Measurements from ENCODE around the gene AGAP1.

DNA sequence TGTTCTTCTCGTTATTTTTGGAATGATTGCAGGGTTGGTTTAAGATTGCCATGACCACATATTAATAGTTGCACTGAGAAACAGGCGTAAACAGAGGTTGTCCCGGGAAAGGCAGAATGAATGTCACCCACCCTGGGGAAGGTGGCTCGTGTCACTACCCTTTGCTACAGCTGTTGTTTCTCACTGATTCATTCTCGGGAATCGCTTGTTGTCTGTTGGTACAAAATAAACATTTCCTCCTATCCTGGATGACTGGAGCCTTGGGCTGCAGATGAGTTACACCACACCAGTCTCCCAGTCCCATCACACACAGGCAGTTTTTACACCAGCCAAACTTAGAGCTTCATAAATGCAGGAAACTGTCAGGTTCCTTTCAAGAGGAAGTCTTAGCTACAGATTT, 457.6 kb downstream of the AGAP1 start:
- TF ChIP-seq POLR2AphosphoS5 (IDR thresholded peaks at IDR 0.05; ENCODE audit: insufficient read depth, low read depth, low read length) (no peak), POLR2A (IDR thresholded peaks at IDR 0.05; ENCODE audit: low read depth, low read length) (no peak), JUN (IDR thresholded peaks at IDR 0.05; ENCODE audit: borderline replicate concordance, insufficient read depth, insufficient read length, low read depth) (no peak), MYC (IDR thresholded peaks at IDR 0.05; ENCODE audit: low read depth, low read length) (no peak), GATA2 (IDR thresholded peaks at IDR 0.05; ENCODE audit: insufficient read depth, insufficient read length, low read depth, low read length) (no peak), EZH2 (IDR thresholded peaks at IDR 0.05; ENCODE audit: borderline replicate concordance, low read depth, low read length, severe bottlenecking) (no peak), FOS (IDR thresholded peaks at IDR 0.05; ENCODE audit: borderline replicate concordance, insufficient read depth, low read length) (no peak)
- TF ChIP-seq, protein P1, sequence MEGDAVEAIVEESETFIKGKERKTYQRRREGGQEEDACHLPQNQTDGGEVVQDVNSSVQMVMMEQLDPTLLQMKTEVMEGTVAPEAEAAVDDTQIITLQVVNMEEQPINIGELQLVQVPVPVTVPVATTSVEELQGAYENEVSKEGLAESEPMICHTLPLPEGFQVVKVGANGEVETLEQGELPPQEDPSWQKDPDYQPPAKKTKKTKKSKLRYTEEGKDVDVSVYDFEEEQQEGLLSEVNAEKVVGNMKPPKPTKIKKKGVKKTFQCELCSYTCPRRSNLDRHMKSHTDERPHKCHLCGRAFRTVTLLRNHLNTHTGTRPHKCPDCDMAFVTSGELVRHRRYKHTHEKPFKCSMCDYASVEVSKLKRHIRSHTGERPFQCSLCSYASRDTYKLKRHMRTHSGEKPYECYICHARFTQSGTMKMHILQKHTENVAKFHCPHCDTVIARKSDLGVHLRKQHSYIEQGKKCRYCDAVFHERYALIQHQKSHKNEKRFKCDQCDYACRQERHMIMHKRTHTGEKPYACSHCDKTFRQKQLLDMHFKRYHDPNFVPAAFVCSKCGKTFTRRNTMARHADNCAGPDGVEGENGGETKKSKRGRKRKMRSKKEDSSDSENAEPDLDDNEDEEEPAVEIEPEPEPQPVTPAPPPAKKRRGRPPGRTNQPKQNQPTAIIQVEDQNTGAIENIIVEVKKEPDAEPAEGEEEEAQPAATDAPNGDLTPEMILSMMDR (IDR thresholded peaks at IDR 0.05; ENCODE audit: extremely low read depth in 1 of 2, insufficient read depth in 1 of 2, low read depth in 1 of 2, low read length in 2 of 2), result no peak
- TF ChIP-seq, protein P2, sequence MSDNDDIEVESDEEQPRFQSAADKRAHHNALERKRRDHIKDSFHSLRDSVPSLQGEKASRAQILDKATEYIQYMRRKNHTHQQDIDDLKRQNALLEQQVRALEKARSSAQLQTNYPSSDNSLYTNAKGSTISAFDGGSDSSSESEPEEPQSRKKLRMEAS (IDR thresholded peaks at IDR 0.05; ENCODE audit: insufficient read depth, insufficient read length), result no peak

Measured in endothelial cell of umbilical vein (primary cell).